T-helper 1 cell treated with Interleukin-12 subunit alpha and Interleukin-12 subunit beta and Interleukin-4 antibody, amounts not matched to agents 30 ng/mL and 1 ng/mL, for 36 hours (primary cell): ENCODE results near the gene ICA1. TPM values are rescaled to one million over a fixed set of nuclear protein-coding genes. Genes with fewer than 3 reads are reported as not detected.
"Not testable (repeated sequence)": the region's sequence is repeated elsewhere in the genome, so short reads cannot be mapped to it uniquely, and the experiment has no call there.

ENCODE experiments used
- intact Hi-C: fragments of 100-400 bp; cut with micrococcal nuclease; formaldehyde crosslinking; loops from one replicate; pipeline ENCODE4 v1.15.1; 2024
- total RNA-seq: library from RNA; stranded (reverse); gene quantifications from 2 replicates; pipeline ENCODE4 v1.2.3, GENCODE V29; 2022

ICA1 gene
- total RNA-seq, 1 donor from 2014 or later = 2.0 TPM

DNA sequence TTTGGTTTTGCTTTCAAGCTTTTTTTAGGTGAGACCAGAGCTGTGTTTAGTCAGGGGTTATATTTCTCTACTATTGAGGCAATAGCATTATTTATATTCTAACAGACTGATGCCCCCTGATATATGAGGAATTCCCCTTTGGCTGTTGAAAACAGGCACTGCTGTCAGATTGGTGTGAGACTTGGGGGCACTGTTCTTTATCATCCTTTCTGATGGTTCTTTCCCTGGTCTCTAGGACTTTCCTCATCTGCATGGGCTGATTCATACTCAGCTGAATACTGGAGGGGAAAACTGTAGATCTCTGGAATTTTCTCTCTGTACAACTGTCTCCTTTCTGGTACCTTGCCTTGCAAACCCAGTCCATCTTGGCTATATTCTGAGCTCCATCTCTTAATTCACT lies 10.0 kb upstream of the ICA1 start:
- intact Hi-C loops = no loop called here

DNA sequence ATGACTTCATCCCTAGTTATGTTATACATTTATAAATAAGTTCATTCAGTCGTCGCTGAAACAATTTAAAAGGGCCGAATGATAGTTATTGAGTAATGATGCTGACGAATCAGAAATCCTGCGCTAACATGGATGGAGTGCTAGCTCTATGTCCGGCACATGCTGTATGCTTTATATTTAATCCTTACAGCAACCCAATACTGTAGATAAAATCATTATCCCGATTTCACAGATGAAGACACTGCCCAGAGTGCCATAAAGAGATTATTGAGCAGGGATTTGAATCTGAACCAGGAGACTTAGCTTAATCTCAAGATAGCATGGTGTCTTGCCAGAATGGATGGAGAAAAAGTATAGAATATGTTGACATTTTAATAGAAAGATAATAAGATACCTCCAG lies 1.1 kb upstream of the ICA1 start:
- intact Hi-C loops = no loop called here

DNA sequence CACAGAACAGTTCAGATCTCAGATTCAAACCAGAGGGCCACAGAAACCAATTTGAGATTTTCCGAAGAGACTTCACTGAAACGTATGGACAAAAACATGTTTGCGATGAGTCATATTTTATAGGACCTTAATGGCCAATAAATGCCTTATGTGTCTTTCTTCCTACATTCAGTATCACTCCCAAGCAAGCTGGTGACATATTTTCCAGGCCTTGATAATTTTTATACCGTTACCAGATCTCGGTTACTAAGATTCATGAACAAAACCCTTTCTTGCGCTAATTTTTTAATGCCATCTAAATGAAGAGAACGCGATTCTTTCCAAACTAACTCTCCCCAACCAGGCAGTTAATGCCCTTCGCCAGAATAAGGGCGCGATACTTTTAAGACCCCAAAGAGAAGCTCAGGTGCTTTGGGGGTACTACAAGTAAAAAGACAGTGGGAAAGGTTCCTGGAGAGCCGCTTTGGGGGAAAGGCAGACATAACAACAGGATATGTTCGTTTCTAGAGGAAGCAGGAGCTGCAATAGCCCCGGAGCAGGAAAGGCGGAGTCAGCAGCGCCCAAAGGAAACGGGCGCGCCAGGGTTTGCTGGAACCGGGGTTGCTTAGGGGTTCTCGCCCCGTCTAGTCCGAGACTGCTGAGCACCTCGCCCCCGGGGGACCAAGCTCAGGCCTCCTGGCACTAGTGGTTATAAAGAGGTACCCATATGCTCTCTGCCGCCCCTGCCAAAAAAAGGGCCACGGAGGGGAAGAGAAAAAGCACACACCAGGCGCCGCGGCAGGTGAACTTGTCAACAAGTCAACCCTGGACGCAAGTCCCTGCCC lies 884 bp downstream of the ICA1 start:
- intact Hi-C loops = no loop called here

DNA sequence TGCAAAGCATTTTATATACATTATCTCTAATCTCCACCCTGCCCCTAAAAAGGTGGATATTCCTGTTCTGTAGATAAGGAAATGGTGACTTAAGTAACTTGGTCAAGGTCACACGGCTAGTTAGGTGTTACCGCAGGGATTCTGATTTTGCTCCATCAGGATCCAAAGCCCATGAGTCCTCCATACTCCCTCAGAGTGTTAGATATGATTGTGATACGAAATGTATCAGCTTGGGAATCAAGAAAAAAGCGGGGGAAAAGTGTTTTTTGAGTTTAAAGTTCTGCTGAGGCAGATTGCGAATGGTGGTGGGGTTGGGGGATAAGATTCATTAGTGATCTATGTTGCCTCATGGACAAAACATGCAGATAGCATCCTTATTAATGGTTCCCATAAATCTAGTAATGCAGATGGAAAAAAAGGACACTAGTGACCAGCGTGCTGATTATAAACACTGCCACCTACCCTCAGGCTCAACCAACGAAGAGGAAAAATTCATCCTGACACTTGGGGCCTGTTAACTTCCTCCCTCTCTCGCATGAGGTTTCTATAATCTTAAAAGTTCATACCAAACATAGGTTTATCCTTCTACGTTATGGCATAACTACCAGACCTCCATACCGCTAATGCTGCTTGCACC lies 2.3 kb downstream of the ICA1 start:
- intact Hi-C loops = no loop called here

DNA sequence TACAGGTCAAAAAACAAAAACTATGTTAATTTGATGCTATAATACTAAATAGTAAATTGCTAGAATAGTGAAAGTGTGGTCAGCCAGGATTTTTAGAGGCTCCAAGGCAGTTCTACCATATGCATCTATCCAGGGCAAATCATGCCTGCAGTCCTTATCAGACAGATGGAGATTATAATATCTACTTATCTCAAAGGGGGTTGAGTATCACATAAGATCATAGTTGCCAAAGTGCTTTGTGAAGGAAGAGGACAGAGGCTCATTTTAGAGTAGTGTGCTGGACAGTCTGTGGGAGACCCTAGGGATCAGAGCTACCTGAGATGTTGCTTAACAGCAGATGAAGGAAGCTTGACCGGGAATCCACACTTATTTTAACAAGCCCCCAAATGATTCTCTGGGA lies 3.2 kb downstream of the ICA1 start:
- intact Hi-C loops = no loop called here

DNA sequence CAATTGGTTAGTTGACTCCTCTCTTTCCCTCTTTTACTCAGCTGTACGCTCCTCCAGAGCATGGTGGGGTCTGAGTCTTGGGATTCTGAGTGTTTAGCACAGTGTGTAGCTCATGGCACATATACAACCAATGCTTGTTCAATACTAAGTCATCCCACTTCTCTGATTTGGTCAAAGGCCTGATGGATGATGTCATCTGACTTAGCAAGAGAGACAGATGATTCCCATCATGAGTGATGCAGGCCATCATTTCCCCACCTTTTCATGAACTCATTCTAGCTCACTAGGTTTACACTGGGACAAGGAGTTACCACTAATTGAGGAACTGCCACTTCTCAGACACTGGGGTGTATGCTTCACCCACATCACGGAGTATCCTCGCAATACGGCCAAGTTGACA lies 3.8 kb downstream of the ICA1 start:
- intact Hi-C loops = no loop called here

DNA sequence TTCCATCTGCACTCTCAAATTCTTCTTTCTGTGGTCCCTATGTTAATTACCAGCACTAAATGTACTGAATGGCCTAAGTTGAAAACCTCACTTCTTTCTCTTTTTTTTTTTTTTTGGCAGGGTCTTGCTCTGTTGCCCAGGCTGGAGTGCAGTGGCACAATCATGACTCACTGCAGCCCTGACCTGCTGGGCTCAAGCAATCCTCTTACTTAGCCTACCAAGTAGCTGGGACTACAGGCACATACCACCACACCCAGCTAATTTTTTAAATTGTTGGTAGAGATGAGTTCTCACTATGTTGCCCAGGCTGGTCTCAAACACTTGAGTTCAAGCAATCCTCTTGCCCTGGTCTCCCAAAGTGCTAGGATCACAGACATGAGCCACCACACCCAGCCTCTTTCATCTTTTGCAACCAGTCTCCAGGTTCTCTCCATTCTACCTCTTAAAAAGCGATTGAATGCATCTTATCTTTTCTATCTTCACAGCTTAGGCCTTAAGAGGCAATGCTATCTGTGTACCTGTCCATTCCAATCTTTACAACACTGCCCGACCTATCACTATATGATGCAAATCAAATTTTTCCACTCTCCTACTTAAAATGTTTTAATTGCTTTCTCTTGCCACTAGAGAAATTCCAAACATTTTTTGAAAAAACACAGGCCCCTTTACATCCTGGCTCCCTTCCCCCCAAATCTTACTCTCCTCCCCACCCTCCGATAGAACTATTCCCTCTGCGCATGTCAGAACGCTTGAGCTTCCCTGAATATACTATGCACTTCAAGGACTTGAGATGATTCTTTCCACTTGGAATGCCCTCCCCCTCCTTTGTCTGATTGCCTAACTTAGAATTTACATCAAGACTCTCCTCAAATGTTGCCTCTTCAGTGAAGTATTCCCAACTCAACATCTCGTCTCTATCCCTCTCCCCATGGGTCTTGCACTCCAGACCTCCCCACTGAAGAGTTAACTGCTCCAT lies 6.0 kb downstream of the ICA1 start:
- intact Hi-C loops = no loop called here

DNA sequence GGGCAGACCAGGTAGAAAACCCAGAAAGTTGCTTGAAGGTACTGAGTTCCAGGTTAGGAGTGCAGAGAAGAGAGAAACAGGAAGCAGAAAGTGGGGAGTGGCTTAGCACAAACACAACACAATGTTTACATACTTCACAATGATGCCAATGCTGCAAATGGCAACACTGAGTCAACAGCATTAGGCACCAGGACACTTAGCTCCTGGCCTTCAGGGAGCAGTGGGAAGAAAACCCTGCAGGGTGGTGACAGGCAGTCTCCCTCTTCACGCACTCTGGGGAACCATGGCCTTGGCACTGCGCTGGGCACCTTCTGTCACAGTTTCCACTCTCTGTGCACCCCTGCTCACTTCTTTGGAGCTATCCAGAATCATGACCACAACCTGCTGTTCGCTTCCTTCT lies 7.3 kb downstream of the ICA1 start:
- intact Hi-C loops = no loop called here

DNA sequence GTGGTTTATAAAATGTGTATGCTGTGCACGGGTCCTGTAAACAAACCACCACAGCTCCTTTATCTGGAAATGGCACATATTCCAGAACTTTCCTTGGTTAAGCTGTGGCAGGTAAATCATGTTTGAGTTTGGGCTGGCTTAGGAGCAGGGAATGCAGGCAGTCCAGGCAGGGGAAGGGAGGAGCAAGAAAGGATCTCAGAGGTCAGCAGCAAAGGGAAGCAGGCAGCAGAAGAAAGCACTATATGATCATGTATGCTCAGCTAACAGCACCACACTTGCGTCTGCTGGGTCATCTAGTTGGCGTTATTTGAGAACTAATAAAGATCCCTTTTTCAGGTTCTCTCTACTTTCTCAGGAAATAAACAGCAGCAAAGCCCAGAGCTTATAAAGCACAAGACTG lies 7.8 kb downstream of the ICA1 start:
- intact Hi-C loops = no loop called here

DNA sequence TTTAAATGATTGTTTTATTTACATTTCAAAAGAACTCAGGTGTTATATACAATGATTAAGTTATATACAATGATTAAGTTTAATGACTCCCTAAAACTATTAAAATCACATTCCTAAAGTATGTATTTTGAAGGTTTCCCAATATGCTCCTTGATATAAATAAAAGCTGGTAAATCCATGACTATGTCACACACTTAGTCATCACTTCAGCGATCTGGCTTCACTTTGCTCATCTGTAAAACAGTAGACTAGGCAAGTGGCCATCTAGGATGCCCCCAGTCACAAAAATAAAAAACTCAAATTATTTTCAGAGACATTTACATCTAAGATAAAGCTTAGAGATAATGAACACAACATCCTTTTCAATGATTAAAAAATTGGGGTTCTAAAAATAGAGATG lies 10.8 kb downstream of the ICA1 start:
- intact Hi-C loops = no loop called here

DNA sequence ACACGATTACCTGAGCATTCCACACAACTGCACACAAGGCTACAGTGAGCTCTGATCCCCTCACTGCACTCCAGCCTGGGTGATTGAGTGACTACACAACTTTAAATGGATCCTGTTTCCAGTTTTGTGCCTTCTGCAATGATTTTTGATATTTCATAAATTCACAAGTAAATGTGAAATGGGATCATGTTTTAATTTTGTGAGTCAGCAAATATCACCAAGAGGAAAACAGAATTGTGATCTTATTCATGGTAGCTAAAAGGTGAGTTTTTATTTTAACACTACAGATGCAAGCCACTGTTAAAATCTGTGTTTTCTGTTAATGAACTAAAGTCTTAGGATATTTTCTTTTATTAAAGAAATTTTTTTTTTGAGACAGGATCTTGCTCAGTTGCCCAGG lies 11.4 kb downstream of the ICA1 start:
- intact Hi-C loops = no loop called here

DNA sequence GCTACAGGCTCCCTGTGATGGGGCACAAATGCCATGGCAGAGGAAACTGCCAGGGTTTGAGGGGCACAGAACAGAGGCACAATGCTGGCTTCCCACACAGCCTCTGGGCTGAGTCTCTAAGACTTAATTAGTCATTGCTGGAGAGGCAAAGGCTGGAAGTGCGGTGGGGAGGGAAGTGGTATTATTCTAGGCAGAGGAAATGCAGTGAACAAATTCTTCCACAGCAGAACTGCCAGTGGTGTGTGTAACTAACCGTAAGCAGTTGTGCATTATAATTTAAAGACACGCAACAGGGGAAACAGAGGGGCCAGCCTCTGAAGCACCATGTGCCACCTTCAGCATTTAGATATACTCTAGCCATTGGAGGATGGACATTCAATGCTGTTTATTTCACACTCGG lies 12.8 kb downstream of the ICA1 start:
- intact Hi-C loops = no loop called here

DNA sequence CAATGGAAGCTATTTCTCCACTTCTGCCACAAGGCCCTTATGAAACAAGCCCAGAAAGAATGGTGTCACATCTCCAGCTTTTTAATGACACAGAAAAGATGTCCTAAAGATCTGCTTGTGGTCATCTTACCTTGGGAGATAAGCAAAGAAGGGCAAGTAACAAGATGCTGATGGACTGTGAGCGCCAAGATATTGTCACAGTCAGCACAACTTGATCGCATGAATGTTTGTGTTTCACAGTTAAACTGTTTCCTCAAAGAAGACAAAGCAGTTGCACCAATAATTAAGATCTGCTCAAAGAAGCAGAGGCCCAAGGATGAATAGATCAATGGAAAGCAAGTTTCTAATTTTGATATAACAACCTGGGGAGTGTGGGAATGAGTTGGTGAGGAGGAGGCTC lies 15.9 kb downstream of the ICA1 start:
- intact Hi-C loops = no loop called here

DNA sequence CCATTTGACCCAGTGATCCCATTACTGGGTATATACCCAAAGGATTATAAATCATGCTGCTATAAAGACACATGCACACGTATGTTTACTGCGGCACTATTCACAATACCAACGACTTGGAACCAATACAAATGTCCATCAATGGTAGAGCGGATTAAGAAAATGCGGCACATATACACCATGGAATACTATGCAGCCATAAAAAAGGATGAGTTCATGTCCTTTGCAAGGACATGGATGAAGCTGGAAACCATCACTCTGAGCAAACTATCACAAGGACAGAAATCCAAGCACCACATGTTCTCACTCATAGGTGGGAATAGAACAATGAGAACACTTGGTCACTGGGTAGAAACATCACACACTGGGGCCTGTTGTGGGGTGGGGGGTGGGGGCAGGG lies 16.9 kb downstream of the ICA1 start:
- intact Hi-C loops = not testable (repeated sequence)

DNA sequence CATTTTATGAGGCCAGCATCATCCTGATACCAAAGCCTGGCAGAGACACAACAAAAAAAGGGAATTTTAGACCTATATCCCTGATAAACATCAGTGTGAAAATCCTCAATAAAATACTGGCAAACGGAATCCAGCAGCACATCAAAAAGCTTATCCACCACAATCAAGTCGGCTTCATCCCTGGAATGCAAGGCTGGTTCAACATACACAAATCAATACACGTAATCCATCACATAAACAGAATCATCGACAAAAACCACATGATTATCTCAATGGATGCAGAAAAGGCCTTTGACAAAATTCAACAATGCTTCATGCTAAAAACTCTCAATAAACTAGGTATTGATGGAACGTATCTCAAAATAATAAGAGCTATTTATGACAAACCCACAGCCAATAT lies 18.9 kb downstream of the ICA1 start:
- intact Hi-C loops = not testable (repeated sequence)

DNA sequence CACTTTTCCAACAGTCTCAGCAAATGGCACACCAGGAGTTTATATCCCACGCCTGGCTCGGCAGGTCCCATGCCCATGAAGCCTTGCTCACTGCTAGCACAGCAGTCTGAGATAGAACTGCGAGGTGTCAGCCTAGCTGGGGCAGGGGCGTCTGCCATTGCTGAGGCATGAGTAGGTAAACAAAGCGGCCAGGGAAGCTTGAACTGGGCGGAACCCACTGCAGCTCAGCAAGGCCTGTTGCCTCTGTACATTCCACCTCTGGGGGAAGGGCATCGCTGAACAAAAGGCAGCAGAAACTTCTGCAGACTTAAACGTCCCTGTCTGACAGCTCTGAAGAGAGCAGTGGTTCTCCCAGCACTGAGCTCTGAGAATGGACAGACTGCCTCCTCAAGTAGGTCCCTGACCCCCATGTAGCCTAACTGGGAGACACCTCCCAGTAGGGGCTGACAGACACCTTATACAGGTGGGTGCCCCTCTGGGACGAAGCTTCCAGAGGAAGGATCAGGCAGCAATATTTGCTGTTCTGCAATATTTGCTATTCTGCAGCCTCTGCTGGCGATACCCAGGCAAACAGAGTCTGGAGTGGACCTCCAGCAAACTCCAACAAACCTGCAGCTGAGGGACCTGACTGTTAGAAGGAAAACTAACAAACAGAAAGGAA lies 22.1 kb downstream of the ICA1 start:
- intact Hi-C loops = not testable (repeated sequence)

DNA sequence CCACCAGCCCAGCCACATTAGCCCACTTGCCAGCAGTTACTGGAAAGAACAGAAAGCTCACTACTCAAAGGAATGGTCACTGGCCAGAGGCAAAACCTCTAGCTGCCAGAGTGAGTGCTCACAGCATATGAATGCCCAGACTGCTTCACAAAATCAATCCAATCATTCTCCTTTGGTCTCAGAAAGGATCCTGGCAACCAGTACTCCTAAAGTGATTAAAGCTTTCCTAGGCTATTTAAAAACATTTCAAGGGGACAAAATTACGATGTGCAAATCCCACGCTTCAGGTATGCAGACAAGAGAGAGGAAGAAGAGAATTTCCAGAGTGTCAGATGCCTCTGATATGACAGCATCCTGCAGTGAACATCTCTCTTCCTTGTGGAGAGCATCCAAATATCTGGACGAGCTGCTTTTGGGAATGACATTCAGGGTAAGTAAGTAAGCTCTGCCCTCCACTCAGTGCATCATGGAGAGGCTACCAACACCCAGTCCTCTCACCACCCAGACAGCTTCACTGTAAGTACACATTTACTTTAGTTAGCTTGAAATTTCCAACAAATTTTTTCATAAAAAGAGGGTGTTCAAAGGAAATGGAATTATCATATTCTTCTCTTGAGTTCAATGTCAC lies 25.1 kb downstream of the ICA1 start:
- intact Hi-C loops = no loop called here

DNA sequence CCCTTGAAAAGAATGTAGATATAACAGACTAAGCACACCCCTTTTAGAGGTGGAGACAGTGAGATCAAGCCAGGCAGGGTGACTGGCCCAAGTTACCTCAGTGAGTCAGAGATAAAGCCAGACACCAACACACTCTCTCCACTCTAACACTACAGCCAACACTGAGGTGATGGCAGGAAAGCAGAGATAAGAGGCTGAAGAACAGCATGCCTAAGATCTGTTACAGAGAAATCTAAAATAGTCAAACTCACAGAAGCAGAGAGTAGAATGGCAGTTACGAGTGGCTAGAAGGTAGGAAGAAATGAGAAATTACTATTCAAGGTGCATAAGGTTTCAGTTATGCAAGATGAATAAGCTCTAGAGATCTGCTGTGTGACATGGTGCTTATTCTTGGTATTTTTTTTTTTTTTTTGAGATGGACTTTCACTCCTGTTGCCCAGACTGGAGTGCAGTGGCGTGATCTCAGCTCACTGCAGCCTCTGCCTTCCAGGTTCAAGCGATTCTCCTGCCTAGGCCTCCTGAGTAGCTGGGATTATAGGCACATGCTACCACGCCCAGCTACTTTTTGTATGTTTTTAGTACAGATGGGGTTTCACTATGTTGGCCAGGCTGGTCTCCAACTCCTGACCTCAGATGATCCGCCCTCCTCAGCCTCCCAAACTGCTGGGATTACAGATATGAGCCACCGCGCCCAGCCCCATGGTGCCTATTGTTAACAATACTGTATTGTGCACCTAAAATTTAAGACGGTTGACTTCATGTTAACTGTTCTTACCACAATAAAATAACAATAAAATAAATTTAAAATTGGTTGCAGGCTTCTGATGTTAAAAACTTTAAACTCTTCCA lies 28.7 kb downstream of the ICA1 start:
- intact Hi-C loops = no loop called here

DNA sequence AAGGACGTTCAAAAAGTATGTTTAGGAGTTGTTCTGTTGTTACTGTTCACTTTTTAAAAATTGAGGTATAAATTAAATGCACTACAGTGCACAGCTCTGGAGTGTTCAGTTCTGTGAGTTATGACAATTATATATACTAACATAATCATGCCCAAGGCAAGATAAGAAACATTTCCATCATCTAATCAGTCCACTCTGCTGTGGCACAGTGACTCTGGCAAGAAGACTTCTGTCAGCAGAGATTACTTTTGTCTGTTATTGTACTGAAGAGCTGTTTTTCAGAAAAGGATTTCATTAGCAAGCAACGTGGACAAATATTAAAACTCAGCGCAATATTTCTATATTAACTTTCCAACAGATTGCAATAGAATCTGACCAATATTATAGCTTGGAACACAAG lies 32.0 kb downstream of the ICA1 start:
- intact Hi-C loops = no loop called here
